Renal pelvis (tissue), 4 donors: Measurements from ENCODE around the gene GFRA3. TPM values are rescaled to one million over a fixed set of nuclear protein-coding genes. Genes with fewer than 3 reads are reported as not detected.
"Not testable (repeated sequence)": the region's sequence is repeated elsewhere in the genome, so short reads cannot be mapped to it uniquely, and the experiment has no call there.

Experiments used
- DNase-seq: peaks from one replicate; pipeline ENCODE4 v3.0.0-alpha.2; 2013
- polyA plus RNA-seq, 3 donors: library from polyadenylated mRNA; unstranded; fragments of 120-200 nt; gene quantifications; one replicate each; pipeline ENCODE4 v1.2.1, GENCODE V29; 2013; ENCODE audit not compliant: insufficient read length in 3 of 3

Gene GFRA3
- polyA plus RNA-seq, 3 donors = 3.1 to 4.6 (median 3.2) TPM

DNA sequence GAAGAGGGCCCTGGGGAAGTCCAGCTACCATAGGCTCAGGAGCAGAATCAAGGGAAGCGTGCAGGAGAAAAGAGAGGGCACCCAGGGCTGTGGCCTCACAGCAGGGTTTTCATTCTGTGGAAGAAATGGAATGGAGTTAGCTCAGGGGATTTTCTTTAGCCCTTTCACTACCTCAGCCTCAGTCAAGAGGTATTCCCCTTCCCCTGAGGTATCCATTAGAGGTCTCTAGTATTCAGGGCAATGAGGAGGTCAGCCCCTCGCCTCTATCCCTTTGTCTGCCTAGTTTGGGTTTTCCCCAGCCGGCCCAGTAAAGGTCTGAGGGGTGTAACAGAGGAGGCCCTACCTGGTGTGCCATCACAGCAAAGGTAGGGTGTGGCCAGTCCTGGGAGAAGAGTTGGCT lies 21.5 kb downstream of the GFRA3 start:
- no peak for DNase-seq

DNA sequence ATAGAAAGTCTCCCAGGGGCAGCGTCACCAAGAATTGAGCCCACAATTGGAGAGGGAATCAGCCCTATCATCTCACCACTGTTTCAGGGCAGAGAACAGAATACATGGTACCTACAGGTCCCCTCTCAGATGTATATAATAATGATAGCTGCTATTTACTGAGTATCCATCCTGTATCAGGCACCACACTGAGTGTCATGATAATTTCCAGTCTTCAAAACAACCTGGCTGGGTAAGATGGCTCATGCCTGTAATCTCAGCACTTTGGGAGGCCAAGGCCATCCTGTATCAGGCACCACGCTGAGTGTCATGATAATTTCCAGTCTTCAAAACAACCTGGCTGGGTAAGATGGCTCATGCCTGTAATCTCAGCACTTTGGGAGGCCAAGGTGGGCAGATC lies 26.6 kb downstream of the GFRA3 start:
- not testable (repeated sequence) for DNase-seq

DNA sequence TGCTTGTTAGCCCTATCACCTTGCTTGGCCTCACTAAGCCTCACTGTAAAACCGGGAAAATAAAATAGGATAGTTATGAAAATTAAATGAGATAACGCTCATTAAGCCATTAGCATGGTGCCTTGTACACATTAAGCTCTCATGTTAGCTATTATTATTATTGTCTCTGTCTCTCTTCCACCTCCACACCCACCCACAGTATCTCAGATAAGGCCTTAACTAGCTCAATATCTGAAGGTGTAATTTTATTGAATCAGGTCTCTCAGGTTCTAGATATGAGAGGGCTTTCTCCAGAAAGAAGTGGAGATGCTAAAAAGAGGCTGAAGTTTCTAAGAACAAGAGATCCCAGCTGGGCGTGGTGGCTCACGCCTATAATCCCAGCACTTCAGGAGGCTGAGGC lies 27.6 kb downstream of the GFRA3 start:
- DNase-seq = no peak

DNA sequence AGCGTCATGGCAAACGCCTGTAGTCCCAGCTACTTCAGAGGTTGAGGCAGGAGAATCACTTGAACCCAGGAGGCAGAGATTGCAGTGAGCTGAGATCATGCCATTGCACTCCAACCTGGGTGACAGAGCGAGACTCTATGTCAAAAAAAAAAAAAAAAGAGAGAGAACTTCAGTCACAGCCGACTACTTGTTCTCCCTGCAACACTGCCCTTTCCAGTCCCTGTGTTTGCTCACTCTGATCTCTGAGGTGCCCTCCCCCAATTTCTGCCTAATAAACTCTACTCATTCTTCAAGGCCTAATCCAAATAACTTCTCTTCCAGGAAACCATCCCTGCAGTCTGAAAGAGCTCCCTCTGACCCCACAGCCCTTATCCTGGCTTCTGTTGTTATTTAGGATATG lies 28.1 kb downstream of the GFRA3 start:
- no peak for DNase-seq

DNA sequence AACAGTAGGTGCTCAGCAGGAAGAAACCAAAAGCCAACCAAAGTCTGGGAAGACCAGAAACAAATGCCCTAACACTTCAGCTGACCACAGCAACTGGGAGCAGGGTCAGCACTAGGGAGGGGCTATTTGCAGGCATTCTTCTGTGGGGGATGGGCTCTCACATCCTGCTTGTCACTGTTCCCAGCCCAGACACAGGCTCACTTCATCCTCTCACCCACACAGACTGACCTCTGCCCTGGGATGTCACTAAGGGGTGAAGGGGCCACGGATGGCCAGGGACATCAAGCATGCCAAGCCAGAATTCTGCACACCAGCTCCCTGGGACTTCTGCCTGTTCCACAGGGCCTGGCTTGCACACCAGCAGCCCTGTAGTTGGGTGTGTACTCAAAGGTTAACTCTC lies 28.7 kb downstream of the GFRA3 start:
- no peak for DNase-seq

DNA sequence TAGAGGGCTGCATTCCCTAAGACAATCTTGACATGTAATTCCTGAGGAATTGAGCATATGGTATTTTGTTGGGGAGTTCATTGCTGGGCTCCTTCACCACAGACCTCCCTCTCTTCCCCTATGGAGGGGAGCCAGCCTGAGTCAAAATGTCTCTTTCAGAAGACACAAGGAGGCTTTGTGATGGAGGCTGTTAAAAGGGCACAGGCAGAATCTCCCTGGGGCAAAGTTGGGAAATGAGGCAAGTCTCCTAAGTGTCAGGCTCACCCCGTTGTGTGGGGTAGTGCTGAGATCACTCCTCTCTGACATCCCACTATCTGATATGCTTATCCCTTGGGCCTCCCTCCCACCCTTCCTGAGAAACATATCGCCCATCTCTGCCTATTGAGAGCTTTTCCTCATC lies 30.6 kb downstream of the GFRA3 start:
- DNase-seq = no peak

DNA sequence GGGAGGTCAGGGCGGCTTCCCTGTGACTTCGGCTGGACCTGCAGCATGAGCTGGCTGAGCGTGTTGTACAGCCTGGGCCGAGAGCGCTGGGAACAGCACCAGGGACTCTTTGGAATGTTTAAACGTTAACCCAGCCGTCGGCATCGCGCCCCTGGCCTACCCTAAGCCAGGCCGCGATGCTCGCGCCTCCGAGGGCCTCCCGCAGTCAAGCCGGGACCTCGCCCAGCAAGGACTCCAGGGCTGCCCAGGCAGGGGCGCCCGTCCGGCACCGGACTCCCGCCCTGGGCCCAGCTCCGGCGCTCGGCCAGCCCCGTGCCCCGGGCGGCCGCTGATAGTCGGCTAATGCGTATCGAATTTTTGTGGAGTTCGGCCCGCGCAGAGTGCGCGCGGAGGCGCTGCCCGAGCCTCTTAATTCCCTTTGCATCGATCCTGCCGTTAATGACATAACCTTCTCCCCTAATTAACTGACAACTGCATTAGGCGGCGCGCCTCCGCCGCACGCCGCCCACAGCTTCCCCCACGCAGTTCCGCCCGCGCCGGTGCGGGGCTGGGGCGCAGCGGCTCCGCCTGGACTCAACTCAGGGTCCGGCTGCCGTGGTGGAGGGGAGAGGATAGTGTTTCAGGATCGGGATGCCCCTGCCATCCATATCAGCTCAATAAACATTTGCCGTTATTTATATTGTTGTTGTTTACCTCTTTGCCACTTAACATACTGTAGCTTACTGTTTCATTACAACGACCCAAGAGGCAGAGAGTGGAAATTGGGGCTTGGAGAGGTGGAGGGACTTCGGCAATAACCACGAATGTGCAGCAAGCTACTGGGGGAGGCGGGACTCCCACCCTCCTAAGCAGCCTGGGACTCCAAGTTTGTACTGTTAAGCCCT lies 32.5 kb downstream of the GFRA3 start:
- peak; percentile 40 for DNase-seq

DNA sequence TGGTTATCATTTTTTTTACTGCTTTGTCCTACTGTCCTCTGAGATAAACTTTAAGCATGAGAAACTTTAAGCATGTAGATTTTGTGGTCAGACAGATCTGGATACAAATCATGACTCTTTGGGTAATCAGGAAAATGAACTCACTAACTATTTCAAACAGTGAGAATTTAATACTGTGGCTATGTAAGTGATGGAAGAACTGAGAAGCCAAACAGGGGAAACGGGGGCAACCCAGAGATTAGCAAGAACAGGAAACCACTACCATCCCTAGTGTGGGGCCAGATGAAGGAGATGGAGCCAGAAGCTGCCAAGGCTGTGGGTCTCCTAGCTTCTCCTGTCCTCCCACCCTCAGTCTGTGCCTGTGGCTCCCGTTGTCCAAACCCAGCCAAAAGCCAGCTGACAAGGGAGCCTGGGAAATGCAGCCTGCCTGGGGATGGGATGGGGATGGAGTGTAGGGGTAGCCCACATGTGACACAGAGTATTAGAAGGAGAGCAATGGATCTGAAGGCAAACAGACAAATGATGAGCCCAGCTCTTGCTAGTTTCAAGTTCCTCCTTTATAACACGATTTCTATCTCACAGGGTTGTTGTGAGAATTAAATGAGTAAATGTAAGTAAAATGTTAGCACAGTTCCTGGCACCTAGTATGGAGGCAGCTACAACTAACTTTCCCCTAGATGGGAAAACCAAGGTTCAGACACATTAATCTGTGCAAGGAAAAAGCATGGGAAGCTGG lies 33.6 kb downstream of the GFRA3 start:
- DNase-seq = no peak

DNA sequence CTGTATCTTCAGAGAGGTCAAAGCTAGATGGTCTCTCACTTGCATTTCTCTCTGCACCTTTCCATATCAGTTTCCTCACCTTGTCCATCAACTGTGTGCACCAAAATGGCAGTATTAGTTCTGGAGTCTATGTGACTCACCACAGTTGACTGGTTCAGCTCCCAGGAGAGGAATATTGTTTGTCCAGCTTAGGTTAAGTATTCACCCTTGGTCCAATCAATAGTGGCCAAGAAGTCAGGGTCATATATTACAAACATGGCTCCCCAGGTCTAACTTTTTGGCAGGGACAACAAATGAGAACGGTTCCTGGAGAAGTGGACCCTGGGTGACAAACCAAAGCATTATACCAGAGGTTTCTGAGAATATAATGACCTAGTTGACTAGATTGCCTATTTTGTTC lies 36.4 kb downstream of the GFRA3 start:
- no peak for DNase-seq

DNA sequence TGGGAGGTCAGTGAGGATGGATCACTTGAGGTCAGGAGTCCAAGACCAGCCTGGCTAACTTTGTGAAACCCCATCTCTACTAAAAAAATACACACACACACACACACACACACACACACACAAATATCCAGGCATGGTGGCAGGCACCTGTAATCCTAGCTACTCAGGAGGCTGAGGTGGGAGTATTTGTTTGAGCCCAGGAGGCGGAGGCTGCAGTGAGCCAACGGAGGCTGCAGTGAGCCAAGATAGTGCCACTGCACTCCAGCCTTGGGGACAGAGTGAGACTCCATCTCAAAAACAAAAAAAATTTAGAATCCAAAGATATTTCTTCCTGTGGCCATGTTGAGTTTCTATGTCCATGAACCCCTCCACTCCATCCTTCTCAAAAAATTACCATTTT lies 39.8 kb downstream of the GFRA3 start:
- no peak for DNase-seq

DNA sequence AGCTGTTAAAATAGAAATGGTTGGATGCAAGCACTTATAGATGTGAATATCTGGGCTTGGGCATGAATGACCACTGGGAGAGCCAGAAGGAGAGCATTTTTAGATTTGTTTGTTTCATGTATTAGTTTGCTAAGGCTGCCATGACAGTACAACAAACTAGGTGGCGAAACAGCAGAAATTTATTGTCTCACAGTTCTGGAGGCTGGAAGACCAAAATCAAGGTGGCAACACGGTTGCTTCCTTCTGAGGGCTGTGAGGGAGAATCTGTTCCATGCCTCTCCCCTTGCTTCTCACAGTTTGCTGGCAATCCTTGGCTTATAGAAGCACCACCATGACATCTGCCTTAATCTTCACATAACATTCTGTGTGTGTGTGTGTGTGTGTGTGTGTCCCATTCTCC lies 41.1 kb downstream of the GFRA3 start:
- no peak for DNase-seq

DNA sequence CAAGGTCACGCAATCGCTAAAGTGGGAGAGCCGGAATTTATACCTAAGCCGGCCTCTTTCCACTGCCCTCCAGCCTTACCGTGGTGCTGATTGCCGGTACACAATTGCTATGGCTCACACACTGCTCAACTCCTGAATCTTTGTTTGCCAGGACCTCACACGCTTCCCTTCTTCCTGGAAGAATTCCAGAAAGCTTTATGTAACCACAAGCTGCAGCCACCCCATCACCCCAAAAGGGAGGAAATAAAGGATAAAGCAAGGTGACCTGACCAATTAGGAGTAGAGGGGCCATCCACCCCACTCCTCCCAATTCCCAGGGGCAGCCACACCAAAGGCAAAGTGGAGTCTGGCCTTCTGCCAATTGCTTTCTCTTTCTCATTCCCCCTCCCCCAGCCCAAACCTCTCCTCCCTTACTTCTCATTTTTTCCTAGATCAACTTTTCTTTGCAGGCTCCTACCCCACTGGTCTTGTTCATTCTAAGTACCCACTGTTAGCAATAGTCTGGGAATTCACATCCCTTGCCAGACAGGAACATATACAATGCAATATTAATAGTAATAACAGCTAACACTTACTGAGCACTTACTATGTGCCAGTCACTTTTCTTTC lies 43.3 kb downstream of the GFRA3 start:
- no peak for DNase-seq

DNA sequence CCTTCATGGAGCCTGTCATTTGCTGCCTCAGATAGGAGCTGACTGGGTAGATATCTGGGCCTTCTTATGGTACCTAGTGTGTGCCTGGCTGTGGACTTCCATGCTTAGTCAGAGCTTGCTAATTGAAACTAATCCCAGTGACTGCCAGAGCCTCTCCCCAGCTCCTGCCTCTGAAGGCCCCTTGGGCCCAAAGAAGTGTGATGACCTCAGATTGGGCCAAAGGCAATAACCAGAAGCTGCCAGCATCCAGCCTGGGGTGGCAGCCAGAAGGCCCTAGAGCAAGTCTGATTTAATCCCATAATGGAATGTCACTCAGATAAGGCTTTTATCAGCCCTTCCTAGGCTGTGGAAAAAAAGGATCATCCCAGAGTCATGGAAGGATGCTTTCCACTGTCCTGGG lies 44.2 kb downstream of the GFRA3 start:
- no peak for DNase-seq

DNA sequence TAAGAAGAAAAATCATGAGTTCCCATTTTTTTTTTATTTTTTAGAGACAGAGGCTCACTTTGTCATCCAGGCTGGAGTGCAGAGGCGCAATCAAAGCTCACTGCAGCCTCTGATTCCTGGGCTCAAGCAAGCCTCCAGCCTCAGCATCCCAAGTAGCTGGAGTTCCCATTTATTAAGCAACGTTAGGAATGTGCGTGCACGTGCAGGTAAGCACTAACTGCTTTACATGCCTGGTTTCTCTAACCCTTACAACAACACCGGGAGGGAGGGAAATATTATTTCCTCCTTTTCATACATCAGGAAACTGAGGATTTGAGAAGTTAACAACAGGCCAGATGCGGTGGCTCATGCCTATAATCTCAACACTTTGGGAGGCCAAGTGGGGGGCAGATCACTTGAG lies 45.0 kb downstream of the GFRA3 start:
- no peak for DNase-seq

DNA sequence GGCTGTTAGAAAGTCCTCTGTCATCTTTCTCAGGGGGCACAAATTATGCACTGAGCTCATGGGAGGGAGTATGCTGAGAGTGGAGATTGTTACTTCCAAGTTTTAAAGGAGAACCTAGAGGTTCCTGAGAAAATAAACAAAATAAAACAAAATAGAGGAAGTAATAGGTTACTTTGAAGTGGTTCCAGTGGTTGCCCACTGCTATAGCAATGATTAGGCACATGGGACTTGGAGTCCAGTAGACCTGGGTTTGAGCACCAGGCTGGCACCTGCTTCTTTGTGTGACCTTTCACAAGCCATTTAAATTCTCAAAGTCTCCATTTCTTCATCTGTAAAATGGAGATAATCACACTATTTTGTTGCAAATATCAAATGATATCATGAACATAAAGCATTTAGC lies 47.5 kb downstream of the GFRA3 start:
- no peak for DNase-seq

DNA sequence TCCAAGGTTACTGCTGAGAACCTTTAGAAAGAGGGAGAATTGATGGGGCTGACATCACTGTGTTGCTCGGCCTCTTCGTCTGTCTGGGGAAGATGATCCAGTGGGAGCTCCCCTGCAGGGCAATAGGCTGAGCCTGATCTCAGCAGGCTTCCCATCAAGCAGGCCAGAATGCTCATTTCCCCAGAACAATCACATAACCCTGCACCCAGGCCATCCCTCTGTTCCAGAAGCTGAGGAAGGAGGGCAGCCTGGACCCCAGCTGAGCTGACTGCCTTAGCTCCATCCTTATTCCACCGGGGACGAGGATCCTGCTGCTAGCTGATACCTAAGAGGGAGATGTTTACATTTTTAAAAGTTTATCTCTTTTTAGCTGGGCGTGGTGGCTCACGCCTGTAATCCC lies 49.7 kb downstream of the GFRA3 start:
- no peak for DNase-seq

DNA sequence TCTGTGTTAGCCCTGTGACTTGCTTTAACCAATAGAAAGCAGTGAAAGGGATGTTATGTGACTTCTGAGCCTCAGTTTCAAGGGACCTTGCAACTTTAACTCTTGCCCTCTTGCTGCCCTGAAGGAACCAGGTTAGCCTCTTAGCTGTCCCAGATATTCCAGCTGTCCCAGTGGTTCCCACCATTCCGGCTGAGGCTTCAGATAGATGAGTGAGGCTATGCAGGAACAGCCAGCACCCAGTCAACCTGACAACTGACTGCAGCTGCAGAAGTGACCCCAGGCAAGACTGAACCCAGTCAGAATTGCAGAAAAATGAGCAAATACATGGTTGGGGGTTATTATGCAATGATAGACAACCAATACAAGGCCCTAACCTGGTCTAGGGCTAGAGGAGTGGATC lies 50.9 kb downstream of the GFRA3 start:
- DNase-seq = no peak

DNA sequence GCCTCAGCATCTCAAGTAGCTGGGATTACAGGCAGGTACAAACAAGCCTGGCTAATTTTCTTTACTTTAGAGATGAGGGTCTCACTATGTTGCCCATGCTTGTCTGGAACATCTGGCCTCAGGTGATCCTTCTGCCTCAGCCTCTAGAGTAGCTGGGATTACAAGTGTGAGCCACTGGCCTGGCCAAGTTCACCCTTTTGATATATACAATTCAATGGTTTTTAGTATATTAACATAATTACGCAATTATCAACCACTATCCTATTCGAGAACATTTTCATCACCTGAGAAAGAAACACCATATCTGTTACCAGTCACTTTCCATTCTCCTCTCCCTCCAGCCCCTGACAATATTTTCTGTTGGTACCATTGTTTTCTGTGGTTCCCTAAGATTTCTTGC lies 57.6 kb downstream of the GFRA3 start:
- no peak for DNase-seq

DNA sequence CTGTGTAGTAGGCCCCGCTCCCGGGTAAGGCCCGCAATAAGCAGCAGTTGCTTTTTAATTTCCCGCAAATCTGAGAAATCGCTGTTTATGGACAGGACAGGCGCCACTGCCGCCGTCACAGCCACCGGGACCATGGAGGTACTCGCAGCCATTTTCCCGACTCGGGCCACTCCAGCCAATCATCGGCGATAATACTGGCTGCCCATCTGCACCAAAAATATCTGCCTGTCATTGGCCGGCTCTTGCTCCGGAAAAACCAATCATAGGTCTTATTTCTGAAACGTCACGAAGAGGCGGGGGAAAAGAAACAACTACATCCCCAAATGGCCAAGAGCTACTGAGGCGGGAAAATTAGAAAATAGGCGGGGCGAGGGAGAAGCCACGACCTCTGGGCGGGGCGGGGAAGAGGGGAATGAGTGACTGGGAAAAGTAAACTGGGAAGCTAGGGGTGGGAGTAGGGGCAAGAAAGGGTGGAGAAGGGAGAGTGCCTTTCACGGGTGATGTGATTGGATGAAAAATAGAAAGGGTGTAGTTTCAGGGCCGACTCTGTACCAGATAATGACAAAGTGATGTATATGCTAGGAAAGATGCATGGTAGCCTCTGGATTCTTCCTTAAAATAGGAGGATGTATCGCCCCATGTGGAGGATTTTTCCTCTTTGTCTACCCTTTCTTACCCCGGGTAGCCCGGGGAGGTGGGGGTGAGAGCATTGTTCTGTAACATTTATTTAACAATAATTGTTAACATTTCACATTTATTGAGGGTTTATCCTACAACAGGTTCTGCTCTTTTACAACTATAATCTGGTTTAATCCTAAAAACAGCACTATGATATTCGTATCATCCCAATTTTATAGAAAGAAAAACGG lies 61.0 kb downstream of the GFRA3 start, which contains the start of gene CDC23:
CDC23 (minus strand) TSS at position 163 of the 869 bp plus-strand sequence; CDS start at position 152, 11 bp downstream.
- peak; percentile 99 for DNase-seq

DNA sequence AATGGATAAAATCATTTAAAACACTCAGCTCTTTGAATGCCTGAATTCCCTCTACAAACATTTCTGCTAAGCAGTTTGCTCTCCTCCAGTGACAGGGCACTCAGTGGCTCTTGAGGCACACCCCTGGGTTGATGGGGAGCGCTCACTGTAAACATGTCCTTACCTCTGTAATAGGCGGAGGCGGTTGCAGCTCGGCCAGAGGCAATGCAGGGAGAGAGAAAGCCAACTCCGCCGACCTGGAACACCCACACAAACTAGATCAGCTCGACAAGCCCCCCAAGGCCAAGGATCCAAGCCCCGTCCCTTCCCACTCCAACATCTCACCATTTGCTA lies 61.6 kb downstream of the GFRA3 start:
- no peak for DNase-seq

DNA sequence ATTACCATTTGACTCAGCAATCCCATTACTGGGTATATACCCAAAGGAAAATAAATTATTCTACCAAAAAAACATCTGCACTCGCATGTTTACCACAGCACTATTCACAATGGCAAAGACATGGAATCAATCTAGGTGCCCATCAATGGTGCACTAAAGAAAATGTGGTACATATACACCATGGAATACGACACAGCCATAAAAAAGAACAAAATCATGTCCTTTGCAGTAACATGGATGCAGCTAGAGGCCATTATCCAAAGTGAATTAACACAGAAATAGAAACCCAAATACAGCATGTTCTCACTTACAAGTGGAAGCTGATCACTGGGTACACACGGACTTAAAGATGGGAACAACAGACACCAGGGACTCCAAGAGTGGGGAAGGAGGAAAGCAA lies 63.4 kb downstream of the GFRA3 start:
- DNase-seq = no peak
